GM23248 (cell line): ENCODE measurements around the gene FBXW11.

Source experiments
- EZH2 ChIP-seq: fragments of 200-600 bp; sonication (generic); IDR thresholded peaks from 2 replicates; pipeline ENCODE4 v1.6.1; 2018; ENCODE audit warnings: antibody characterized with exemption, mild to moderate bottlenecking; ENCODE audit not compliant: insufficient read depth, poor library complexity, severe bottlenecking
- EZH2phosphoT487 ChIP-seq: fragments of 200-600 bp; sonication (generic); IDR thresholded peaks from 2 replicates; pipeline ENCODE4 v1.6.1; 2018; ENCODE audit warnings: antibody characterized with exemption, moderate library complexity, mild to moderate bottlenecking, low read depth; ENCODE audit not compliant: insufficient read depth

DNA sequence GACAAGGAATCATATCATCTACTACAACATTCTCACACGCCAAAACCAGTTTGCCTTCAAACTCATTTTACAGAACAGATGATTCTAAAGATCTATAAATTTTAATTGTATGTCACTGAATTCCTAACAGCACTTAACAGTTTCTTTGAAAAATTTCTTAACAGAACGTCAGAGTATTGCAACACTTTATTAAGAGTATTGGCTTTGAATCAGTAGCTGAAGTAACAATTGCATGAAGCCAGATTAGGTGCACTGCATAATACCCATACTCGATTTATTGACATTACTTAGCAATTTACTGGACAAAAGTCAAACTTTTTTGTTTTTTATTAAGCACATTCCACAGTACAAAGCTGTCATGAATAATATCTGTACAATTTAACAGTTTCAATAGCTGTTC is 145.1 kb downstream of the FBXW11 start:
- no peak for TF ChIP-seq EZH2
- TF ChIP-seq EZH2phosphoT487, result no peak
